Liver (tissue), 3 donors: ENCODE results near the gene NUDT14.

Experiments used
- CTCF ChIP-seq: fragments of 150-350 bp; IDR thresholded peaks from 2 replicates; pipeline ENCODE4 v1.5.1; 2017; ENCODE audit warnings: improper control_type of control experiment, low read depth, low read length; ENCODE audit not compliant: missing input control
- GABPA ChIP-seq, 2 donors: IDR thresholded peaks in 1 of 2; conservative IDR thresholded peaks in 1 of 2; 2 replicates each; pipeline ENCODE4 v1.6.1; 2016; ENCODE audit warnings: antibody characterized with exemption in 2 of 2, mild to moderate bottlenecking in 1 of 2, moderate library complexity in 1 of 2
- donor health status: healthy.
- donor health status: healthy.

DNA sequence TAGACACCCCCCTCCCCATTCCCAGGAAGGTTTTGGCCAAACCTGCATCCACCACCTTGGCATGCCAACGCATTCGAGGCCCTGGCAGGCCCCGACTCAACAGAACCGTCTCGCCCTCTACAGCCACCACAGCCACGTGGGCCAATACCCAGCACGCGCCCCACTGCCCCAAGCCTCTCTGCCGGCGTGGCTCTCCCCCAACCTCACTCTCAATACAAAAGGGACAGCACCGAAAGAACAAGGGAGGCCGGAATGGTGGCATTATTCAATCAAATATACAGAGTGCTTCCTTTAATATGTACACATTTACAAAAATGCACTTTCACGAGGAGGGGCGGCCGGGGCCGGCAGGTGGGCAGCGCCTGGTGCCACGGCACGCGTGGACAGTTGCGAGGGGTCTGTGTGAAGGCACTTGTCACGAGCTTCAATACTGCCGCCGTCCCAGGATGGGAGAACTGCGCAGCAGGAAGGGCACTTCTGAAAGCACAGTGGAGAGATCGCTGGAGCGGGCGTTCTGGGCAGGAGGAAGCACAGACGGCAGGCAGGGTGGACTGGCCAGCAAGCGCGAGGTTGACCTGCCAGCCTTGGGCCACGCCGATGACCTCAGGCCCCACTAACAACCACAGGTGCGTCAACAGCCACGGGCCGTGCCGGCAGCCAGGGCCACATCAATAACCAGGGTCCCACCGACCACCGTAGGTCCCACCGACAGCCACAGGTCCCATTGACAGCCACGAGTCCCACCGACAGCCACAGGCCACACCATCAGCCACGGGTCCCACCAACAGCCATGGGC lies 39.4 kb downstream of the NUDT14 start:
- no peak for TF ChIP-seq CTCF
- no peak for TF ChIP-seq GABPA (IDR thresholded peaks at IDR 0.05 in 1 of 2, conservative IDR thresholded peaks at IDR 0.05 in 1 of 2)
